Smooth muscle cell (in vitro differentiated cells): Measurements from ENCODE around the gene OLFM2. TPM values are rescaled to one million over a fixed set of nuclear protein-coding genes. Genes with fewer than 3 reads are reported as not detected.

Experiments used
- DNase-seq: peaks from one replicate; lab custom pipeline; 2025; ENCODE audit not compliant: unreplicated experiment; lab: John Stamatoyannopoulos, UW
- H2AFZ ChIP-seq: fragments of 200-600 bp; sonication (generic); 2 replicates; pipeline ENCODE4 v1.6.0; 2016; ENCODE audit warnings: antibody characterized with exemption, low read depth, mild to moderate bottlenecking
- H3F3A ChIP-seq: fragments of 200-600 bp; sonication (generic); 2 replicates; pipeline ENCODE4 v1.6.0; 2017; ENCODE audit warnings: antibody characterized with exemption, low read depth
- H3K27ac ChIP-seq: fragments of 200-600 bp; sonication (generic); 2 replicates; pipeline ENCODE4 v1.5.1; 2016; ENCODE audit warnings: low read depth, mild to moderate bottlenecking
- H3K27me3 ChIP-seq: fragments of 200-600 bp; sonication (generic); 2 replicates; pipeline ENCODE4 v1.6.1; 2016; ENCODE audit warnings: low read depth, mild to moderate bottlenecking
- H3K36me3 ChIP-seq: fragments of 200-600 bp; sonication (generic); 2 replicates; pipeline ENCODE4 v1.5.1; 2016; ENCODE audit warnings: low read depth
- H3K4me1 ChIP-seq: fragments of 200-600 bp; sonication (generic); 2 replicates; pipeline ENCODE4 v1.5.1; 2016; ENCODE audit warnings: low read depth
- H3K4me2 ChIP-seq: fragments of 200-600 bp; sonication (generic); 2 replicates; pipeline ENCODE4 v1.6.0; 2016; ENCODE audit warnings: mild to moderate bottlenecking
- H3K4me3 ChIP-seq: fragments of 200-600 bp; sonication (generic); 2 replicates; pipeline ENCODE4 v1.5.1; 2016; ENCODE audit warnings: mild to moderate bottlenecking
- H3K79me2 ChIP-seq: fragments of 200-600 bp; sonication (generic); 2 replicates; pipeline ENCODE4 v1.6.0; 2016; ENCODE audit warnings: low read depth, mild to moderate bottlenecking
- H3K9ac ChIP-seq: fragments of 200-600 bp; sonication (generic); 2 replicates; pipeline ENCODE4 v1.6.0; 2016; ENCODE audit warnings: low read depth
- H3K9me3 ChIP-seq: fragments of 200-600 bp; sonication (generic); replicated peaks from 2 replicates; pipeline ENCODE4 v1.5.1; 2016; ENCODE audit warnings: low read depth
- H4K20me1 ChIP-seq: fragments of 200-600 bp; sonication (generic); 2 replicates; pipeline ENCODE4 v1.6.0; 2016; ENCODE audit warnings: low read depth
- WGBS: methylation state at CpG from one replicate; pipeline ENCODE4 v1.1.7; 2016; ENCODE audit warnings: low lambda C conversion rate; 5-methylcytosine and 5-hydroxymethylcytosine counted together
- polyA plus RNA-seq: library from polyadenylated mRNA; unstranded; fragments of >200 nt; fragmentation: Nextera tagmentation; extraction: Ambion mirVana; gene quantifications from 2 replicates; pipeline ENCODE4 v1.2.1, GENCODE V29; 2016
- total RNA-seq: library from RNA; depleted of rRNA; stranded (reverse); fragments of >200 nt; gene quantifications from 2 replicates; pipeline ENCODE4 v1.2.3, GENCODE V29; 2014
- TF ChIP-seq, protein P1 (sequence below): fragments of 200-600 bp; sonication (generic); IDR thresholded peaks from 2 replicates; pipeline ENCODE4 v1.5.1; 2017; ENCODE audit warnings: borderline replicate concordance, mild to moderate bottlenecking, antibody characterized with exemption; ENCODE audit not compliant: insufficient read depth, poor library complexity, severe bottlenecking

Gene OLFM2
- total and polyA plus RNA-seq, 2 experiments from 2014 or later: 63.1 to 119 TPM

DNA sequence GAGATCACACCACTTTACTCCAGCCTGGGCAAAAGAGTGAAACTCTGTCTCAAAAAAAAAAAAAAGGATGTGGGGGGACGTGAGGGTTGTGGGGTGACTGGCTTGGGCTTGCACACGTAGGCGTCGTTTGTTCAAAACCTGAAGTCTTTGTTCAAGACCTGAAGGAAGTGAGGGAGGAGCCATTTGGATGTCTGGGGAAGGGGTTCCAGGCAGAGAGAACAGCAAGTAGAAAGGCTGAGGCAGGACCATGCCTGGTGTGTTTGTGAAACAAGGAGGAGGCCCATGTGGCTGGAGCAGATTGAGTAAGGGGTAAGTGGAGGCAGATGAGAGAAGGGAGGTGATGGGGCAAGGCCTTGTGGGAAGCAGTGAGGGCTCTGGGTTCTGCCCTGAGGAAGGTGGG is 73.4 kb downstream of the OLFM2 start:
- Histone ChIP-seq H3F3A (no peaks in the 10 kb centered on the region), H3K27me3 (no peaks in the 10 kb centered on the region), H3K4me3 (no peak overlapping the region), H3K27ac (no peak overlapping the region), H3K4me1 (no peaks in the 10 kb centered on the region), H3K9me3 (no peaks in the 10 kb centered on the region), H3K79me2 (no peaks in the 10 kb centered on the region), H4K20me1 (no peaks in the 10 kb centered on the region), H3K4me2 (no peak overlapping the region), H3K9ac (no peak overlapping the region), H2AFZ (no peak overlapping the region), H3K36me3 (no peaks in the 10 kb centered on the region)
- TF ChIP-seq, protein P1, sequence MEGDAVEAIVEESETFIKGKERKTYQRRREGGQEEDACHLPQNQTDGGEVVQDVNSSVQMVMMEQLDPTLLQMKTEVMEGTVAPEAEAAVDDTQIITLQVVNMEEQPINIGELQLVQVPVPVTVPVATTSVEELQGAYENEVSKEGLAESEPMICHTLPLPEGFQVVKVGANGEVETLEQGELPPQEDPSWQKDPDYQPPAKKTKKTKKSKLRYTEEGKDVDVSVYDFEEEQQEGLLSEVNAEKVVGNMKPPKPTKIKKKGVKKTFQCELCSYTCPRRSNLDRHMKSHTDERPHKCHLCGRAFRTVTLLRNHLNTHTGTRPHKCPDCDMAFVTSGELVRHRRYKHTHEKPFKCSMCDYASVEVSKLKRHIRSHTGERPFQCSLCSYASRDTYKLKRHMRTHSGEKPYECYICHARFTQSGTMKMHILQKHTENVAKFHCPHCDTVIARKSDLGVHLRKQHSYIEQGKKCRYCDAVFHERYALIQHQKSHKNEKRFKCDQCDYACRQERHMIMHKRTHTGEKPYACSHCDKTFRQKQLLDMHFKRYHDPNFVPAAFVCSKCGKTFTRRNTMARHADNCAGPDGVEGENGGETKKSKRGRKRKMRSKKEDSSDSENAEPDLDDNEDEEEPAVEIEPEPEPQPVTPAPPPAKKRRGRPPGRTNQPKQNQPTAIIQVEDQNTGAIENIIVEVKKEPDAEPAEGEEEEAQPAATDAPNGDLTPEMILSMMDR: no peak
- DNase-seq: no peak
- WGBS: 97% methylated on average over 4 of the region's 4 CpGs

DNA sequence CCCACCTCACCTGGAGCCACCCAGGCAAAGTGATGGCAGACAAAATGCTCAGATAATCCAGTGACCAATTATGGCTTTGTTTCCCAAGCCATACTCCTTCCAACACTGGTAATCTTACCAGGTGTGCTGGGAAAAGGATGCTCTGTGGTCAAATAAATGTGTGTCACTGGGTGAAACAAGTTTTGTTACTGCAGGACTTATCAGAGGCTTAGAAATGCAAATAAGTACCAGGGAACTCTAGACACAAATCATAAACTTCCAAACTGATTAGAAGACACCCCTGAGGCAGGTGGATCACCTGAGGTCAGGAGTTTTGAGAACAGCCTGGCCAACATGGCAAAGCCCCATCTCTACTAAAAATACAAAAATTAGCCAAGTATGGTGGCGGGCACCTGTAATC is 74.8 kb downstream of the OLFM2 start:
- 100% methylated on average over 1 of the region's 1 CpG for WGBS
- Histone ChIP-seq H3K4me3 (no peak overlapping the region), H3K79me2 (no peaks in the 10 kb centered on the region), H2AFZ (no peak overlapping the region), H3K27me3 (no peaks in the 10 kb centered on the region), H4K20me1 (no peaks in the 10 kb centered on the region), H3K36me3 (no peaks in the 10 kb centered on the region), H3K4me1 (no peaks in the 10 kb centered on the region), H3K9me3 (no peaks in the 10 kb centered on the region), H3K27ac (no peak overlapping the region), H3K4me2 (no peak overlapping the region), H3K9ac (no peak overlapping the region), H3F3A (no peaks in the 10 kb centered on the region)
- no peak for DNase-seq
- TF ChIP-seq, protein P1: no peak

DNA sequence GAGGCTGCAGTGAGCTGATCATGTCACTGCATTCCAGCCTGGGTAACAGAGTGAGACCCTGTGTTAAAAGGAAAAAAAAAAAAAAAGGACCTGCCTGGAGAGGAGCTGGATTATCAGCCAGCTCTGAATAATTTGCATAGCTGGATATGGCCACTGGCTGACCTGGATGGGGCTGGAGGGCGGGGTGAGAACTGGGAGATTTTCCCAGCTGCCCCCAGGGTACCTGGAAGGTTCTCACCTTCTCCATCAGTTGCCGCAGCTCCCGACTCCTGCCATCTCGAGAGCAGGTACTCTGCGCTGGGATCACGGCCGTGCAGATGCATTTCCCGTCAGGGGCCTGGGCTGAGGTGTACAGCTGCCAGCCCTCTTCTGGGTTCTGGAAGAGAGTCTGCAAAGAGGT is 75.9 kb downstream of the OLFM2 start:
- Histone ChIP-seq H2AFZ (no peak overlapping the region), H3K9ac (no peak overlapping the region), H3K27ac (no peak overlapping the region), H4K20me1 (no peaks in the 10 kb centered on the region), H3K4me1 (no peaks in the 10 kb centered on the region), H3K4me3 (no peak overlapping the region), H3K27me3 (no peaks in the 10 kb centered on the region), H3K4me2 (no peak overlapping the region), H3K9me3 (no peaks in the 10 kb centered on the region), H3K36me3 (no peaks in the 10 kb centered on the region), H3K79me2 (no peaks in the 10 kb centered on the region), H3F3A (no peaks in the 10 kb centered on the region)
- no peak for DNase-seq
- TF ChIP-seq, protein P1: no peak
- 95% methylated on average over 8 of the region's 8 CpGs for WGBS

DNA sequence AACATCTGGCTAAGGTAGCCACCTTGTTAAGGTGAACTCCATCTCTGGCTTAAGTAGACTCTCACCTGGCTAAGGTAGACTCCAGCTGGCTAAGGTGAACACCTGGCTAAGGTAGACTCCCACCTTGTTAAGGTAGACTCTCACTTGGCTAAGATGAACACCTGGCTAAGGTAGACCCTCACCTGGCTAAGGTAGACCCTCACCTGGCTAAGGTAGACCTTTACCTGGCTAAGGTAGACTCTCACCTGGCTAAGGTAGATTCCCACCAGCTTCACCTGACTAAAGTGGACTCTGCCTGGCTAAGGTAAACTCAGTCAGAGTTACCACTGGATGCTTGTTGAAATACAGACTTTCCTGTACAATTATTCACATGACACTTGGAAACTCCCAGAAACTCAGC is 77.5 kb downstream of the OLFM2 start:
- Histone ChIP-seq H3K4me3 (no peak overlapping the region), H3K9ac (no peak overlapping the region), H3K4me2 (no peak overlapping the region), H3K27ac (no peak overlapping the region), H3F3A (no peaks in the 10 kb centered on the region), H2AFZ (no peak overlapping the region), H3K36me3 (no peaks in the 10 kb centered on the region), H4K20me1 (no peaks in the 10 kb centered on the region), H3K4me1 (no peaks in the 10 kb centered on the region), H3K9me3 (no peaks in the 10 kb centered on the region), H3K27me3 (no peaks in the 10 kb centered on the region), H3K79me2 (no peaks in the 10 kb centered on the region)
- TF ChIP-seq, protein P1: no peak
- no peak for DNase-seq
